ENCODE data around the gene CTSZ.
"Not testable (repeated sequence)": the region's sequence is repeated elsewhere in the genome, so short reads cannot be mapped to it uniquely, and the experiment has no call there.

GRCh38 chr20:58963922-58964321, 43.1 kb downstream of the CTSZ start:
- not testable (repeated sequence) for TF ChIP-seq ZC3H10 (CRISPR knock-in tag; IDR thresholded peaks at IDR 0.05); ZNF70 (CRISPR knock-in tag; IDR thresholded peaks at IDR 0.05); PATZ1 (CRISPR knock-in tag; IDR thresholded peaks at IDR 0.05; ENCODE audit: borderline replicate concordance)

Data from SK-N-SH treated with all-trans-retinoic acid at 6 μM for 48 hours (cell line).